OCI-LY3 (cell line): ENCODE measurements around the gene PERCC1.

Source experiments
- H2AFZ ChIP-seq: fragments of 200-600, 300-600 bp; shearing (Covaris generic); 2 replicates; pipeline ENCODE4 v1.6.0; 2014; ENCODE audit warnings: antibody characterized with exemption, low read depth, low read length
- H3K27ac ChIP-seq: fragments of 200-600, 300-600 bp; sonication (generic); 2 replicates; pipeline ENCODE4 v1.5.1; 2014; ENCODE audit warnings: mild to moderate bottlenecking, low read length, moderate library complexity, mixed read lengths
- H3K27me3 ChIP-seq: fragments of 200-600, 300-600 bp; sonication (generic); 2 replicates; pipeline ENCODE4 v1.6.1; 2014; ENCODE audit warnings: low read depth, low read length, mixed read lengths
- H3K36me3 ChIP-seq: fragments of 200-600, 300-600 bp; sonication (generic); replicated peaks from 2 replicates; pipeline ENCODE3; 2014; ENCODE audit warnings: low read depth, low read length, mixed read lengths
- H3K4me1 ChIP-seq: fragments of 300-600, 200-600 bp; sonication (generic); 2 replicates; pipeline ENCODE4 v1.6.1; 2014; ENCODE audit warnings: low read length, mixed read lengths
- H3K4me2 ChIP-seq: fragments of 200-600, 300-600 bp; sonication (generic); 2 replicates; pipeline ENCODE4 v1.6.1; 2014; ENCODE audit warnings: low read length, mixed read lengths
- H3K4me3 ChIP-seq: fragments of 300-600, 200-600 bp; sonication (generic); 2 replicates; pipeline ENCODE4 v1.5.1; 2014; ENCODE audit warnings: antibody characterized with exemption, mild to moderate bottlenecking, low read length, moderate library complexity
- H3K79me2 ChIP-seq: fragments of 300-600, 200-600 bp; shearing (Covaris generic); 2 replicates; pipeline ENCODE4 v1.6.1; 2014; ENCODE audit warnings: mild to moderate bottlenecking, low read length, mixed read lengths
- H3K9ac ChIP-seq: fragments of 300-600, 200-600 bp; shearing (Covaris generic); 2 replicates; pipeline ENCODE4 v1.6.0; 2014; ENCODE audit warnings: mild to moderate bottlenecking, low read length, moderate library complexity
- H3K9me3 ChIP-seq: fragments of 200-600, 300-600 bp; shearing (Covaris generic); 2 replicates; pipeline ENCODE4 v1.6.1; 2014; ENCODE audit warnings: low read length, mixed read lengths; ENCODE audit not compliant: insufficient read depth
- H4K20me1 ChIP-seq: fragments of 200-600, 300-600 bp; sonication (generic); 2 replicates; pipeline ENCODE4 v1.6.1; 2016; ENCODE audit warnings: low read length, mixed read lengths; ENCODE audit not compliant: insufficient read depth
- CTCF ChIP-seq: fragments of 200-600, 300-600 bp; sonication (generic); IDR thresholded peaks from 2 replicates; pipeline ENCODE4 v1.5.1; 2014; ENCODE audit warnings: antibody characterized with exemption, low read length, low read depth
- EZH2phosphoT487 ChIP-seq: fragments of 200-600 bp; shearing (Covaris generic); IDR thresholded peaks from 2 replicates; pipeline ENCODE4 v1.6.1; 2018; ENCODE audit warnings: antibody characterized with exemption, mixed run types, low read depth

Gene PERCC1

DNA sequence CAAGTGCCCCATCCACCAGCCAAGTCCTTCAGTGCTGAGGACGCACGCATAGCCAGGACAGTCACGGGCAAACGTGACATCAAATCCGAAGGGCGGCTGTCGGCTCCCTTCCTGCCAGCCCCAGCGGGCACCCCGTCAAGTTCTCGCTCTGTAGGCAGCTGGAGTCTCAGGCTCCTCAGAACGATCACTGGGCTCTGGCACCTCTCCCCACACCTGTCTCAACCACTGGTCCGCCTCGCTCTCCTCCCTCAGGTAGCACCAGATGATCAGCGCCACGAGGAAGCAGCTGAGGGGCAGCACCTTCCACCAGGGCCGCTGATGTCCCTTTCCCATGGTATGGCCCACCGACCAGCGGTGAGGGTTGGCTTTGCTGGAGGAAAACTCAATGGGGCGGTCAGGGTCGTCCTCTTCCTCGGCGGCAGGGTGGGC, 10.8 kb upstream of the PERCC1 start:
- H3K4me2 ChIP-seq = peak overlapping the region; percentile 95
- H2AFZ ChIP-seq = no peak overlapping the region
- H3K36me3 ChIP-seq = peaks cover 4% of the 10 kb centered on the region
- H4K20me1 ChIP-seq = no peaks in the 10 kb centered on the region
- H3K27me3 ChIP-seq = no peaks in the 10 kb centered on the region
- peak overlapping the region; percentile 16 for H3K27ac ChIP-seq
- peak overlapping the region; percentile 80 for H3K9ac ChIP-seq
- H3K9me3 ChIP-seq = peaks cover 6% of the 10 kb centered on the region; the same call in 1 of the 2 replicates
- TF ChIP-seq CTCF (no peak), EZH2phosphoT487 (no peak)
- peaks cover 30% of the 10 kb centered on the region for H3K79me2 ChIP-seq
- peak overlapping the region; percentile 95 for H3K4me3 ChIP-seq
- peaks cover 3% of the 10 kb centered on the region; the same call in 1 of the 2 replicates for H3K4me1 ChIP-seq

- peaks cover 30% of the 10 kb centered on the region for H3K79me2 ChIP-seq
- 0 out of 2 replicates have a peak overlapping the region, but pooled peaks have one; percentile 90 for H3K27ac ChIP-seq
- no peaks in the 10 kb centered on the region for H4K20me1 ChIP-seq
- H3K4me2 ChIP-seq = no peak overlapping the region
- H3K9ac ChIP-seq = no peak overlapping the region
- no peaks in the 10 kb centered on the region for H3K27me3 ChIP-seq
- H3K9me3 ChIP-seq = peaks cover 6% of the 10 kb centered on the region; the same call in 1 of the 2 replicates
- peaks cover 3% of the 10 kb centered on the region; the same call in 1 of the 2 replicates for H3K4me1 ChIP-seq
- H2AFZ ChIP-seq = no peak overlapping the region
- TF ChIP-seq CTCF (no peak), EZH2phosphoT487 (no peak)
- H3K4me3 ChIP-seq = 0 out of 2 replicates have a peak overlapping the region, but pooled peaks have one; percentile 9
- H3K36me3 ChIP-seq = peaks cover 4% of the 10 kb centered on the region
Measured at GRCh38 chr16:1422076-1422475, 8.8 kb upstream of the PERCC1 start.

DNA sequence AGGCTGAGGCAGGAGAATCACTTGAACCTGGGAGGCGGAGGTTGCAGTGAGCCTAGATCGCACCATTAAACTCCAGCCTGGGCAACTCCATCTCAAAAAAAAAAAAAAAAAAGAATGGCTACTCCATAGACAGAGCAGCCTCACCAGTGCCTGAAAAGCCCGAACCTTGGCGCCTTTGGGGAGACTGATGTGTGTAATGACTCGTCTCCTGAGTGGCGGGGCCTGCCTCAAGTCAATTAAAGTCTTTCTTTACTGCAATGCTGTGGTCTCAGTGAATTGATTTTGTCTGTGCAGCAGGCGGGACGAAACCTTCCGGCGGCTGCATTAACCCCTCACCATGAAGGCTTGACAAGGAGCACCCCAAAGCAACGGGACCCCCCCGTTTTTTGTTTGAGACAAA, 6.8 kb upstream of the PERCC1 start:
- Histone ChIP-seq H2AFZ (no peak overlapping the region), H3K9me3 (peaks cover 6% of the 10 kb centered on the region; the same call in 1 of the 2 replicates), H3K27me3 (no peaks in the 10 kb centered on the region), H4K20me1 (no peaks in the 10 kb centered on the region), H3K4me1 (peaks cover 3% of the 10 kb centered on the region; the same call in 1 of the 2 replicates), H3K79me2 (peaks cover 15% of the 10 kb centered on the region), H3K4me3 (no peak overlapping the region), H3K4me2 (no peak overlapping the region), H3K9ac (no peak overlapping the region), H3K36me3 (peaks cover 2% of the 10 kb centered on the region), H3K27ac (no peak overlapping the region)
- TF ChIP-seq CTCF (no peak), EZH2phosphoT487 (no peak)

- Histone ChIP-seq H4K20me1 (no peaks in the 10 kb centered on the region), H3K27ac (no peak overlapping the region), H3K27me3 (peaks cover 5% of the 10 kb centered on the region; the same call in 1 of the 2 replicates), H3K4me3 (no peak overlapping the region), H3K9me3 (peaks cover 6% of the 10 kb centered on the region; the same call in 1 of the 2 replicates), H3K4me1 (no peaks in the 10 kb centered on the region), H2AFZ (no peak overlapping the region), H3K79me2 (no peaks in the 10 kb centered on the region), H3K4me2 (no peak overlapping the region), H3K9ac (no peak overlapping the region), H3K36me3 (peaks cover 2% of the 10 kb centered on the region)
- no peak for TF ChIP-seq EZH2phosphoT487
- TF ChIP-seq CTCF = no peak
Measured at GRCh38 chr16:1425616-1426370, 5.1 kb upstream of the PERCC1 start.
